SK-N-SH (cell line): Measurements from ENCODE around the gene TACR2.

Experiments used
- EZH2phosphoT487 ChIP-seq: fragments of 200-600 bp; sonication (generic); IDR thresholded peaks from 2 replicates; pipeline ENCODE4 v1.6.1; 2017; ENCODE audit warnings: low read depth, mixed run types, mild to moderate bottlenecking, antibody characterized with exemption, moderate library complexity, borderline replicate concordance
- RFX5 ChIP-seq: IDR thresholded peaks from 2 replicates; pipeline ENCODE4 v1.6.1; 2012; ENCODE audit warnings: mild to moderate bottlenecking, improper control_type of control experiment, low read length
- TF ChIP-seq, protein P1 (sequence below): fragments of 200-600 bp; sonication (generic); IDR thresholded peaks from 2 replicates; pipeline ENCODE4 v1.6.1; 2017; ENCODE audit warnings: antibody characterized with exemption, mild to moderate bottlenecking, moderate library complexity
- TF ChIP-seq, protein P2 (sequence below): IDR thresholded peaks from 2 replicates; pipeline ENCODE4 v1.6.1; 2012; ENCODE audit warnings: mild to moderate bottlenecking, low read depth, low read length, moderate library complexity

DNA sequence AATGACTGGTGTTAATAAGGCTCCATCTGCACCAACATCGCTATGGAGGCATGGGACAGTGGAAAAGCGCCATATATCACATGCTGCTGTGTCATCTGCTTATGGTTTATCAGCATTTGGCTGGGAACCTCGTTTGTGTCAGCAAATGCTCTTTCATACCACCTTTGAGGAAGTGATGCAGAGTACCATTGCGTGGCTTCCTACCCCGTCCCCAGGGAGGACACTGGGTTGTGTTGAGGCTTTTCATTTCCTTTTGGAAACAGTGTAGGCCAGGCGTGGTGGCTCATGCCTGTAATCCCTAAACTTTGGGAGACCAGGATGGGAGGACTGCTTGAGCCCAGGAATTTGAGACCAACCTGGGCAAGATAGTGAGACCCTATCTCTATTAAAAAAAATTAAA lies 6.8 kb downstream of the TACR2 start:
- TF ChIP-seq RFX5 (no peak), EZH2phosphoT487 (no peak)
- TF ChIP-seq, protein P1, sequence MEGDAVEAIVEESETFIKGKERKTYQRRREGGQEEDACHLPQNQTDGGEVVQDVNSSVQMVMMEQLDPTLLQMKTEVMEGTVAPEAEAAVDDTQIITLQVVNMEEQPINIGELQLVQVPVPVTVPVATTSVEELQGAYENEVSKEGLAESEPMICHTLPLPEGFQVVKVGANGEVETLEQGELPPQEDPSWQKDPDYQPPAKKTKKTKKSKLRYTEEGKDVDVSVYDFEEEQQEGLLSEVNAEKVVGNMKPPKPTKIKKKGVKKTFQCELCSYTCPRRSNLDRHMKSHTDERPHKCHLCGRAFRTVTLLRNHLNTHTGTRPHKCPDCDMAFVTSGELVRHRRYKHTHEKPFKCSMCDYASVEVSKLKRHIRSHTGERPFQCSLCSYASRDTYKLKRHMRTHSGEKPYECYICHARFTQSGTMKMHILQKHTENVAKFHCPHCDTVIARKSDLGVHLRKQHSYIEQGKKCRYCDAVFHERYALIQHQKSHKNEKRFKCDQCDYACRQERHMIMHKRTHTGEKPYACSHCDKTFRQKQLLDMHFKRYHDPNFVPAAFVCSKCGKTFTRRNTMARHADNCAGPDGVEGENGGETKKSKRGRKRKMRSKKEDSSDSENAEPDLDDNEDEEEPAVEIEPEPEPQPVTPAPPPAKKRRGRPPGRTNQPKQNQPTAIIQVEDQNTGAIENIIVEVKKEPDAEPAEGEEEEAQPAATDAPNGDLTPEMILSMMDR = no peak
- TF ChIP-seq, protein P2, sequence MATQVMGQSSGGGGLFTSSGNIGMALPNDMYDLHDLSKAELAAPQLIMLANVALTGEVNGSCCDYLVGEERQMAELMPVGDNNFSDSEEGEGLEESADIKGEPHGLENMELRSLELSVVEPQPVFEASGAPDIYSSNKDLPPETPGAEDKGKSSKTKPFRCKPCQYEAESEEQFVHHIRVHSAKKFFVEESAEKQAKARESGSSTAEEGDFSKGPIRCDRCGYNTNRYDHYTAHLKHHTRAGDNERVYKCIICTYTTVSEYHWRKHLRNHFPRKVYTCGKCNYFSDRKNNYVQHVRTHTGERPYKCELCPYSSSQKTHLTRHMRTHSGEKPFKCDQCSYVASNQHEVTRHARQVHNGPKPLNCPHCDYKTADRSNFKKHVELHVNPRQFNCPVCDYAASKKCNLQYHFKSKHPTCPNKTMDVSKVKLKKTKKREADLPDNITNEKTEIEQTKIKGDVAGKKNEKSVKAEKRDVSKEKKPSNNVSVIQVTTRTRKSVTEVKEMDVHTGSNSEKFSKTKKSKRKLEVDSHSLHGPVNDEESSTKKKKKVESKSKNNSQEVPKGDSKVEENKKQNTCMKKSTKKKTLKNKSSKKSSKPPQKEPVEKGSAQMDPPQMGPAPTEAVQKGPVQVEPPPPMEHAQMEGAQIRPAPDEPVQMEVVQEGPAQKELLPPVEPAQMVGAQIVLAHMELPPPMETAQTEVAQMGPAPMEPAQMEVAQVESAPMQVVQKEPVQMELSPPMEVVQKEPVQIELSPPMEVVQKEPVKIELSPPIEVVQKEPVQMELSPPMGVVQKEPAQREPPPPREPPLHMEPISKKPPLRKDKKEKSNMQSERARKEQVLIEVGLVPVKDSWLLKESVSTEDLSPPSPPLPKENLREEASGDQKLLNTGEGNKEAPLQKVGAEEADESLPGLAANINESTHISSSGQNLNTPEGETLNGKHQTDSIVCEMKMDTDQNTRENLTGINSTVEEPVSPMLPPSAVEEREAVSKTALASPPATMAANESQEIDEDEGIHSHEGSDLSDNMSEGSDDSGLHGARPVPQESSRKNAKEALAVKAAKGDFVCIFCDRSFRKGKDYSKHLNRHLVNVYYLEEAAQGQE = no peak
